ENCODE data around the gene PTPN4.

The PTPN4 gene

DNA sequence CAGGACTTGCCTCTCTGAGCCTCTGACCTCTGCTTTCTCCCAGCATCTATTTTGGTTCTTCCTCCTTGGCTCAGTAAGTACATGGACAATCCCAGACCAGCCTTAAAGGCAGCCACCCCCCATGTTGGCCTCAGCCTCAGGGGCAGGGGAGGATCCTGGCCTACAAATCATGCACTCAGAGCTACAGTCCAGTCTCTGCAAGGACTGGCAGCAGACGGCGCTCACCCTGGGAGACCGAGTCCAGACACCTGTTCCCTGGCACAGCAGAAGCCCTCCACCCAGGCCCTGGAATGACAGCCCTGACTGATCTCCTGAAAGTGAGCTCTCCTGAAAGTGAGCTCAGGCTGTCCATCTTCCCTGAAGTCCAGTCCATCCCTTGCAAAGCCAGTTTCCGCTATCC, 25.7 kb upstream of the PTPN4 start:
- no peak for DNase-seq (ENCODE audit: low spot score)

GRCh38 chr2:119735565-119735964, 24.2 kb upstream of the PTPN4 start:
- DNase-seq (ENCODE audit: low spot score), result no peak

GRCh38 chr2:119736021-119736420, 23.7 kb upstream of the PTPN4 start:
- DNase-seq (ENCODE audit: low spot score), result no peak

- peak; percentile 20 for DNase-seq (ENCODE audit: low spot score)
Measured at GRCh38 chr2:119739580-119740255, 20.0 kb upstream of the PTPN4 start.

GRCh38 chr2:119741001-119741400, 18.7 kb upstream of the PTPN4 start:
- peak; percentile 34 for DNase-seq (ENCODE audit: low spot score)

GRCh38 chr2:119741868-119742267, 17.9 kb upstream of the PTPN4 start:
- DNase-seq (ENCODE audit: low spot score), result no peak

DNA sequence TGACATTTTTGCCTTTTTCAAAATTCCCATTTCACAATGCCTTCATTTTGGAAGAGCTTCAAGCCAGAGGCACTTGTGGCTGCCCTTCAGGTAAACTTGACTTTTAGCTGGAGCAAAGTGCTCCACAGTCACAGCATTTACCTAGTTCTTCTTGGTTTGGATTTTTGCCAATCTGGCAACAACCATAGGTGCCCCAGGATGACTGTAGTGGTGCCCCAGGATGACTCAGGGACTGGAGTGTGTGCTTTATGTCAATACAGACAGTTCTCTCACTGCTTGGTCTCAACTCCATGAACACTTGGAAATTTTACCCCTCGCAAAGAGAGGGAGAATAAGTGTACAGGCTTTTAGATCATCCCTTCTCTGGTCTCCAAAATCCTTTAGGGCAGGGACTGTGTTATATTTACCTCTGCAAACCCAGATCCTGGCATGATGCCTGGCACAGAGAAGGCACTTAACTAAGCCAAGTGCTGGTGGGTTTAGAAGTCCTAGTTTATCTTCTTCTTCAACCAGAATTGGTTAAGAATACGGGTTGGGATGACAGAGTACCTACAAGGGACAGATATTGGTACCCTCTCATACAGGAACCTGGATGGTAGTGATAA, 15.3 kb upstream of the PTPN4 start:
- no peak for DNase-seq (ENCODE audit: low spot score)

DNA sequence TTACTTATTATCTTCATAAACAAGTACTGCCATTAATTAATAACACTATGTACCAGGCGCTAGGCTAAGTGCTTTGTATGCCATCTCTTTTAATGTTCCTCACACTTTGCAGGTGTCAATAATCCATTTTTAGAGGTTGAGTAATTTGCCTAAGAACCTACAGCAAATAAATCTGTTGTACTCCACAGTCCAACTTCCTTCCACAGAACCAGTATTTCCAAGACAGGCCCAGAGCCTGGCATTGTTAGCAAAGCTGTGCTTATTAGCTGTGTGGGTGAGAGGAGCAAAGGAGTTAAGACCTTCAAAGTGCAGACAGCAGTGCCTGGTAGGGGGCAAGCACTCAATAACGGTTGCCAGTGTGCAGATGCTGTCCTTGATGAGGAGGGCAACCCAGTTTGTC, 14.2 kb upstream of the PTPN4 start:
- no peak for DNase-seq (ENCODE audit: low spot score)

- no peak for DNase-seq (ENCODE audit: low spot score)
Measured at GRCh38 chr2:119746836-119747686, 12.7 kb upstream of the PTPN4 start.

- no peak for DNase-seq (ENCODE audit: low spot score)
Measured at GRCh38 chr2:119748135-119748534, 11.6 kb upstream of the PTPN4 start.

DNA sequence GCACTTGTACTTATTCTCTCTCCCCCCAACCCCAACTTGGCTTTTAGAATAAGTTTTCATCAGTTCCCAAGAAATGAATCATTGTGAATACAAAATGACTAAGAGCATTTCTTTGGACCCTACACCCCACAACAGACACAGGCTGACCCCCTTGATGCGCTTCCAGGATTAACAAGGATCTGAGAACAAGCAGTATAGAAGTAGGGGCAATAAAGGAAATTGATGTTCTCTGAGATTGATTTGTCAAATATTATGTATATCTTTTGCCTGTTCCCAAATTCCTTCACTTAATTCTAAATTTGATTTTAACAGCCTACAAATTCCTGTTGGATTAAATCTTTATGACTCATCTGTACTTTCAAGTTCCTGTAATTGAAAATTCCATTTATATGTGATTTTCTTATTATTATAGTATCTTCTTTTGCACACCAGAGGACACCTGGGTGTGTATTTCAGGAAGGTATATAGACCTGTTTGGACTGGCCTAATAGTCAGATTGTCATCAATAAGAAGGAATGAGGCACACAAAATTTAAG, 10.2 kb upstream of the PTPN4 start:
- no peak for DNase-seq (ENCODE audit: low spot score)

DNA sequence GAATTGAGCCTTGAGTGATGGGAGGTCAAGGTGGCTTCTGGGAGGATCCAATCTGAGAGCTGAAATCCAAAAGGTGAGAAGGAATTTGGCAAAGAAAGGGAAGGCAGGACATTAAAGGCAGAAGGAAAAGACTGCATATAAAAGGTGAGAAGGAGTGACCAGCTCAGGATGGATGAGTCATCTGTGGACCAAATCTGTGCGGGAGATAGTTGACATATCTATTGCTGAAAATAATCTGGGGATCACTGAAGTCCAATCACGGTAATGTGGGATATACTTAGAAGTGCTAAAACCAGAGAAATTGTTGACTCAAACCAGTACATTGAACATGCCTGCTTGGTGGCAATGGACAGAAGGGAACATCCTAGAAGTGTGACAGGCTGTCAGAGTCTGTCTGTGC, 8.0 kb upstream of the PTPN4 start:
- DNase-seq (ENCODE audit: low spot score), result no peak

DNA sequence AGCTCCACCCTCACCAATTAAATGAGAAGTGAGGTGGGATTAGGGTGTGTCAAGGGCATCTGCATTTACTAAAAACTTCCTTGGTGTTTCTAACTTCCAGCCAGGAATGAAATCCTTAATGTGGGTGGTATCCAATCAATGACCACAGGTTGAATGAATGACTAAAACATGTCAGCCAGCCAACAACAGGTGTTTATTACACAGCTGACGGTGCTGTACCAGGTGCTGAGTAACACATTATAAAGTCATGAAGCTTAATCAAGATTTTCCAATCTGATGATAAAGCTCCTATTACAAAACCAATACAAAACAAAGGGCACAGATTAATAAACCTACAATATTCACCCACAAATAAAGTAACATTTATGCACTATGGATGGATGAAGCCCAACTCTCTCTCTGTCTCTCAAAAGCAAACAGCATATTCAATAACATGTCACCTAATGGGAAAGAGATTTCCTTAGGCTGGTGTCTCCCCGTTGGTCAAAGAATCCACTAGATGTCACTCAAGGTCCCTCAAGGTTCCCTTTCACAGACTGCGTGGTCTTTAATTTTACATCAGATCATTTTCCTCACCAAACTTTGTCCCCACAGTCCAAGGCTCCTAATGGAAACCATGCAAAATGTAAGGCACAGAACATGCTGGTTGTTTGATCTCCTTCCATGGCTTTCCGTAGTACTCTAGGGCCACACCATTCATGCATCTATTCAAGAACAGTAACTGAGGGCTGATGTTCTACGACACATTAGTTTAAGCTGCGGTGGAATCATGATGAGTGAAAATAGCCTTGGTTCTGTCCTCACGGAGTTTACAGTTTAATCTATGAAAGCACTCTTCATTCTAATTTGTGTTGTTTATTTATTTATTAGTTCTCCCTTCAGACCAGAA, 6.4 kb upstream of the PTPN4 start:
- DNase-seq (ENCODE audit: low spot score), result peak; percentile 23

DNA sequence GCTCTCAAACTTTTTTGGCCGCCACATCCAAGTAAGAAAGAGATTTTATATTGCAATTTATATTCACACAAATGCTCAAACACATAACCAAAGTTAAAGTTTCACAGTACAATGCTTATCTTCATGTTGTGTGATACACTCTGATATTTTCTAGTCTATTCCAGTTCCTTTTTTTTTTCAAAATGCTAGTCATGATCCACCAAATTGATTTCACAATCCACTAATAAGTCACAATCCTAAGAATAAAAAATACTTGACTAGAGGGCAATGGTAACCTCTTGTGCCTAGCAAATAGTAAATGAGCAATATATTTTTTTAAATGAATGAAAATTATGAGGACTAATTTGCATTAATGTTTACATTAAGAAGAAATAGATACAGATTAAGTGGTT, 5.8 kb upstream of the PTPN4 start:
- no peak for DNase-seq (ENCODE audit: low spot score)

GRCh38 chr2:119755906-119756305, 3.8 kb upstream of the PTPN4 start:
- DNase-seq (ENCODE audit: low spot score), result no peak

GRCh38 chr2:119756837-119757236, 2.9 kb upstream of the PTPN4 start:
- DNase-seq (ENCODE audit: low spot score), result peak; percentile 47

DNA sequence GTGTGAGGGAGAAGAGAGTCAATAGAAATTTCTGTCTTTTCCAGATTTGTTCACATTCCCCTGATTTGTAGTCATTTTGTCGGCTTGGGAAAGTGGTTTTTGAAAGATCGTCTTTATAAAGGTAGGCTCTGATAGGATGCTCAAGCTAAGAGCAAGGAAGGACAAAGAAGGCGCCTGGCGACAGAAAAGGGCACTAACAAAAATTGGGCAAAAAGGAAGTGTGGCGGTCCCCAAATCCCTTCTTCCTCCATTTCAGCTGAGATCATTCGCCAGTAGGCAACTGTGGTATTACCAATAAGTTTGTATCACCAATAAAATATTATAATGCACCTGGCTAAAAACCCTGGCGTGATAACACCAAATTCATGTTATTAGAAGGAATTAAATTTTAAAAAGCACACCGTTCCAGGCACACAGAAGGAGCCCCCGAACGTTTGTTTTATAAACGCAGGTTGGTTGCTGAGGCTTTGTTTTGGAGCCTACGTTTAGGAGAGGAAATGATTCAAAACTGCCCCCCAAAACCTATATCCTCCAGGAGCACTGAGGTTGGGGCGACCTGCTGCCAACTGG, 756 bp upstream of the PTPN4 start:
- peak; percentile 14 for DNase-seq (ENCODE audit: low spot score)

- peak; percentile 27 for DNase-seq (ENCODE audit: low spot score)
Measured at GRCh38 chr2:119760237-119760955, 674 bp downstream of the PTPN4 start.

DNA sequence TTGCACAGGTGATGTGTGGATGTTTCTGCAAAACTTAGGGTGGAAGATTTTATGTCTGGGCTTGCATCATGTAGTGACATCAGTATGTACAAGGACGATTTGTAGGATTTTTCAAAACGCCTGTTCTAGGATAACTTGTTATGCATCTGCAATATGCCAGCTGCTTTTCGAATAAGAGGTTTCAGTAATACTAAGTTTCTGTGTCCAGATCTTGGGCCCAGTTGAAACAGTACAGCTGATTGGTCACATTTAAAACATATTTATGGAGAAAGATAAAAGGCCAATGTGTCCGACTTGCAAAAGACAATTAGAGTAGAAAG, 1.2 kb downstream of the PTPN4 start:
- DNase-seq (ENCODE audit: low spot score), result no peak

GRCh38 chr2:119764832-119765231, 5.1 kb downstream of the PTPN4 start:
- DNase-seq (ENCODE audit: low spot score), result no peak

GRCh38 chr2:119765433-119766002, 5.8 kb downstream of the PTPN4 start:
- DNase-seq (ENCODE audit: low spot score), result no peak
